HepG2 (cell line): Measurements from ENCODE around the gene NRSN2. TPM values are rescaled to one million over a fixed set of nuclear protein-coding genes. Genes with fewer than 3 reads are reported as not detected.
A peak's percentile ranks its signal among the peaks of the same experiment; 100 is the strongest.

Experiments
- CBFB ChIP-seq: sonication (generic); formaldehyde crosslinking; IDR thresholded peaks from 2 replicates; pipeline ENCODE4 v1.4.0; 2020; ENCODE audit warnings: missing genetic modification reagents
- FLYWCH1 ChIP-seq: sonication (generic); formaldehyde crosslinking; IDR thresholded peaks from 2 replicates; pipeline ENCODE4 v1.8.1; 2023; ENCODE audit warnings: mild to moderate bottlenecking, missing genetic modification reagents
- FUBP1 ChIP-seq: sonication (generic); formaldehyde crosslinking; IDR thresholded peaks from 2 replicates; pipeline ENCODE4 v1.5.1; 2020; ENCODE audit warnings: missing genetic modification reagents, mild to moderate bottlenecking, borderline replicate concordance
- KDM6A ChIP-seq: IDR thresholded peaks from 2 replicates; pipeline ENCODE4 v1.6.1; 2016; ENCODE audit warnings: low read depth
- MLLT10 ChIP-seq: sonication (generic); formaldehyde crosslinking; IDR thresholded peaks from 2 replicates; pipeline ENCODE4 v1.4.0; 2020; ENCODE audit warnings: missing genetic modification reagents
- MTA3 ChIP-seq: sonication (generic); formaldehyde crosslinking; IDR thresholded peaks from 2 replicates; pipeline ENCODE4 v1.4.0; 2020; ENCODE audit warnings: missing genetic modification reagents
- NFYC ChIP-seq: IDR thresholded peaks from 2 replicates; pipeline ENCODE4 v1.6.1; 2016; ENCODE audit warnings: missing genetic modification reagents, missing compliant biosample characterization
- POGK ChIP-seq: sonication (generic); formaldehyde crosslinking; conservative IDR thresholded peaks from 2 replicates; pipeline ENCODE4 v1.8.0; 2022; ENCODE audit warnings: mild to moderate bottlenecking, moderate library complexity, missing genetic modification reagents
- RBM39 ChIP-seq: fragments of 200-400 bp; formaldehyde crosslinking; IDR thresholded peaks from one replicate; pipeline ENCODE4 v1.6.1; 2018; ENCODE audit warnings: antibody characterized with exemption, mild to moderate bottlenecking, low read depth, low read length; ENCODE audit not compliant: poor library complexity, severe bottlenecking
- REST ChIP-seq, 2 experiments: IDR thresholded peaks; 2 replicates each; pipeline ENCODE4 v1.6.1; 2011 to 2012; ENCODE audit warnings: low read length in 2 of 2, borderline replicate concordance in 1 of 2, low read depth in 1 of 2, mild to moderate bottlenecking in 1 of 2, moderate library complexity in 1 of 2
- SNAI1 ChIP-seq: sonication (generic); formaldehyde crosslinking; IDR thresholded peaks from 2 replicates; pipeline ENCODE4 v1.5.0; 2020; ENCODE audit warnings: mild to moderate bottlenecking, missing genetic modification reagents, borderline replicate concordance
- ZBTB46 ChIP-seq: sonication (generic); formaldehyde crosslinking; IDR thresholded peaks from 2 replicates; pipeline ENCODE4 v1.4.0; 2020; ENCODE audit warnings: mild to moderate bottlenecking, missing genetic modification reagents, borderline replicate concordance
- ZNF17 ChIP-seq: sonication (generic); formaldehyde crosslinking; IDR thresholded peaks from 2 replicates; pipeline ENCODE4 v1.5.0; 2020; ENCODE audit warnings: mild to moderate bottlenecking, missing genetic modification reagents
- ZNF704 ChIP-seq: sonication (generic); formaldehyde crosslinking; IDR thresholded peaks from 2 replicates; pipeline ENCODE4 v1.8.1; 2023; ENCODE audit warnings: mild to moderate bottlenecking, inconsistent platforms, moderate library complexity, missing genetic modification reagents, borderline replicate concordance
- ZNF761 ChIP-seq: sonication (generic); formaldehyde crosslinking; conservative IDR thresholded peaks from 2 replicates; pipeline ENCODE4 v1.4.0; 2020; ENCODE audit warnings: mild to moderate bottlenecking, missing genetic modification reagents
- polyA plus RNA-seq, 8 experiments: library from polyadenylated mRNA; depleted of rRNA in 3 of 8; stranded (reverse) in 7 of 8; unstranded in 1 of 8; fragments of >200 nt; fragmentation: Illumina TruSeq in 4 of 8; extraction: Trizol in 4 of 8; gene quantifications; 2 replicates each; pipeline versions ENCODE4 v1.2.1 to v1.2.3, GENCODE V29; 2011 to 2016; ENCODE audit warnings: low read depth in 4 of 8, missing spikeins in 1 of 8, mixed read lengths in 1 of 8; ENCODE audit not compliant: insufficient read depth in 1 of 8
- total RNA-seq, 5 experiments: library from RNA; depleted of rRNA; stranded (reverse); fragments of >200 nt; fragmentation: Illumina TruSeq; extraction: Trizol; gene quantifications; 2 replicates each; pipeline ENCODE4 v1.2.3, GENCODE V29; 2016; ENCODE audit warnings: low read depth in 1 of 5

Gene NRSN2
- total and polyA plus RNA-seq, 2 of the 13 experiments (the other 11 are each of a cell fraction or from before 2014, with no cell fraction given) = 32.3 to 49.4 TPM

- TF ChIP-seq MTA3 = no peak
- TF ChIP-seq CBFB (CRISPR knock-in tag) = peak; percentile 61; the same call in 1 of the 2 replicates
- 0 out of 2 replicates have a peak, but pooled peaks have one; percentile 37 for TF ChIP-seq ZNF17 (CRISPR knock-in tag)
- no peak for TF ChIP-seq FLYWCH1
- TF ChIP-seq SNAI1 = peak; percentile 64; the same call in 1 of the 2 replicates
- TF ChIP-seq ZNF761 (CRISPR knock-in tag) = 0 out of 2 replicates have a peak, but pooled peaks have one; percentile 20
- peak; percentile 12; the same call in 1 of the 2 replicates for TF ChIP-seq NFYC (CRISPR knock-in tag)
- no peak for TF ChIP-seq FUBP1 (CRISPR knock-in tag)
- TF ChIP-seq RBM39 = peak; percentile 97
- no peak for TF ChIP-seq ZNF704 (CRISPR knock-in tag)
- TF ChIP-seq KDM6A = no peak
- peak; percentile 66; the same call in 1 of the 2 replicates for TF ChIP-seq MLLT10 (CRISPR knock-in tag)
- no peak for TF ChIP-seq REST (IDR thresholded peaks at IDR 0.05; ENCODE audit: borderline replicate concordance in 1 of 2, low read depth in 1 of 2, low read length in 2 of 2)
- TF ChIP-seq ZBTB46 = peak; percentile 39; the same call in 1 of the 2 replicates
- peak; percentile 73 for TF ChIP-seq POGK (CRISPR knock-in tag)
Measured at GRCh38 chr20:381581-382290, 34.8 kb downstream of the NRSN2 start (continued).
